8988T (cell line): ENCODE measurements around the gene MRTFB.

ENCODE experiments used
- DNase-seq: peaks from one replicate; pipeline ENCODE4 v3.0.0; 2011

Gene MRTFB

GRCh38 chr16:14196011-14196410 is 124.9 kb downstream of the MRTFB start:
- no peak for DNase-seq

GRCh38 chr16:14196539-14196938 is 125.4 kb downstream of the MRTFB start:
- DNase-seq = no peak

GRCh38 chr16:14198012-14198411 is 126.9 kb downstream of the MRTFB start:
- no peak for DNase-seq

GRCh38 chr16:14198572-14198971 is 127.5 kb downstream of the MRTFB start:
- no peak for DNase-seq

- DNase-seq = no peak
Observed at GRCh38 chr16:14199199-14199598, 128.1 kb downstream of the MRTFB start.

- no peak for DNase-seq
Observed at GRCh38 chr16:14199624-14200023, 128.5 kb downstream of the MRTFB start.

- no peak for DNase-seq
Observed at GRCh38 chr16:14202095-14202494, 131.0 kb downstream of the MRTFB start.

- DNase-seq = no peak
Observed at GRCh38 chr16:14202697-14203096, 131.6 kb downstream of the MRTFB start.

- DNase-seq = no peak
Observed at GRCh38 chr16:14203166-14203565, 132.0 kb downstream of the MRTFB start.

- DNase-seq = no peak
Observed at GRCh38 chr16:14205666-14206065, 134.5 kb downstream of the MRTFB start.

- DNase-seq = no peak
Observed at GRCh38 chr16:14211856-14212543, 140.9 kb downstream of the MRTFB start.

- no peak for DNase-seq
Observed at GRCh38 chr16:14215941-14216340, 144.8 kb downstream of the MRTFB start.

GRCh38 chr16:14219983-14220382 is 148.9 kb downstream of the MRTFB start:
- DNase-seq = no peak

GRCh38 chr16:14223632-14224031 is 152.5 kb downstream of the MRTFB start:
- DNase-seq = no peak

- no peak for DNase-seq
Observed at GRCh38 chr16:14225457-14225856, 154.3 kb downstream of the MRTFB start.

- DNase-seq = no peak
Observed at GRCh38 chr16:14232106-14232864, 161.2 kb downstream of the MRTFB start.

GRCh38 chr16:14236401-14236800 is 165.3 kb downstream of the MRTFB start:
- DNase-seq = no peak

- no peak for DNase-seq
Observed at GRCh38 chr16:14238756-14239155, 167.6 kb downstream of the MRTFB start.

GRCh38 chr16:14239791-14240190 is 168.7 kb downstream of the MRTFB start:
- no peak for DNase-seq

GRCh38 chr16:14240219-14240843 is 169.2 kb downstream of the MRTFB start:
- no peak for DNase-seq

- no peak for DNase-seq
Observed at GRCh38 chr16:14240964-14241363, 169.8 kb downstream of the MRTFB start.

- no peak for DNase-seq
Observed at GRCh38 chr16:14241631-14242030, 170.5 kb downstream of the MRTFB start.

GRCh38 chr16:14242769-14243168 is 171.7 kb downstream of the MRTFB start:
- DNase-seq = no peak
